NCI-H2107 (cell line): Measurements from ENCODE around the gene RAB15.
A peak's percentile ranks its signal among the peaks of the same experiment; 100 is the strongest.

Experiments used
- DNase-seq: peaks from one replicate; lab custom pipeline; 2025; lab: John Stamatoyannopoulos, UW

Gene RAB15

DNA sequence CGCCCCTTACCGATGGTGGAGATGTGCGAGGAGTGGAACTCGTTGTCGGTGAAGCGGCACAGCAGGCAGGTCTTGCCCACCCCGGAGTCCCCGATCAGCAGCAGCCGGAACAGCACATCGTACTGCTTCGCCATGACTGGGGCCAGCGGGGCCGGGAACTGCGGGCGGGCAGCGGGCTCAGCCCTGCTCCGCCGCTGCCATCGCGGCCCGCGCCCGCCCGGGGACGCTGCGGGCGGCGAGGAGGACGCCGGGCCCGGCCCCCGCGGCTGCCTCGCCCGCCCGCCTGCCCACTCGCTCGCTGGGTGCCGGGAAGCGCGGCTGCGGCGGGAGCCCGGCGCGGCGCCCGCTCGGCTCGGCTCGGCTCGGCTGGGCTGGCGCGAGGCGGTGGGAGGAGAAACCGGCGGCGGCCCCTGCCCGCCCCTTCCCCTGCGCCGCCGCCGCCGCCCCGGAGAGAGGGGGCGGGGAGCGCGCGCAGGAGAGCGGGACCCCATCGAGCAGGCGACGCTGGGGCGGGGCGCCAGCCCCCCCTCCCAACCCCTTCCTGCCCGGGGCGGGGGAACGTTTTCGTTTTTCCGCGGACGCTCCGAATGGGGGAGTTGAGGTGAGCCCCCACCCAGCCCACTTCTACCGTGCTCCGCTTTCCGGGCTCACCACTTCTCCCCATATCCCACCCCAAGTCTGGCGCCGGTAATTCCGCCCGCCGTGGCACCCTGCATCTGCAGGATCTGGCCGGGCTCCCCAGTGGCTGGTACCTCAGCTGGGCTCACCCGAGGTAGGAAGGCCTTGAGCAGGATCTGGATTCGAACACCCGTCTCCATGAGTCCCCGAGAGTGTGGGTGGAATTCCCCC is at the start of gene RAB15:
TSS of gene RAB15 (minus strand) at position 394 of the 849 bp plus-strand sequence. CDS start at position 134, 260 bp downstream.
- no peak for DNase-seq

DNA sequence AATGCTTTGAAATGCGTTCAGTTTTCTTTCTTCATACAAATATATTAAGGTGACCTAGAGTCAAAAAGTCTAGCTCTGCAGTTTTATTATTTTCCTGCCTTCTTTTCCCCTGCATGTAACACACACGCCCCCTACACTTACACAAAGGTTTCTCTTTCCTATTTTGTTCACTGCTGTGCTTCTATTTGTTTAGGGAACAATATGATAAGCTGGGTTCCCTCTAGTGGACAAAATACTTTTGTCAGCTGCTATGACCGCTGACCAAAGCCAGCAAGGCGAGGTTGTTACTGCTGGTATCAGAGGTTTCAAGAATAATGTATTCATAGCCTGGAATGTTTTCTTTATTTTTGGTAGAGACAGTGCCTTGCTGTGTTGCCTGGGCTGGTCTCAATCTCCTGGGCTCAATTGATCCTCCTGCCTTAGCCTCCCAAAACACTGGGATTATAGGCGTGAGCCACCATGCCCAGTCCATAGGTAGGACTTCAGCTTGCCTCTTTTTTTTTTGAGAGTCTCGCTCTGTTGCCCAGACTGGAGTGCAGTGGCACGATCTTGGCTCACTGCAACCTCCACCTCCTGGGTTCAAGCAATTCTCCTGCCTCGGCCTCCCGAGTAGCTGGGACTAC is 47.9 kb upstream of the RAB15 start:
- DNase-seq = no peak

DNA sequence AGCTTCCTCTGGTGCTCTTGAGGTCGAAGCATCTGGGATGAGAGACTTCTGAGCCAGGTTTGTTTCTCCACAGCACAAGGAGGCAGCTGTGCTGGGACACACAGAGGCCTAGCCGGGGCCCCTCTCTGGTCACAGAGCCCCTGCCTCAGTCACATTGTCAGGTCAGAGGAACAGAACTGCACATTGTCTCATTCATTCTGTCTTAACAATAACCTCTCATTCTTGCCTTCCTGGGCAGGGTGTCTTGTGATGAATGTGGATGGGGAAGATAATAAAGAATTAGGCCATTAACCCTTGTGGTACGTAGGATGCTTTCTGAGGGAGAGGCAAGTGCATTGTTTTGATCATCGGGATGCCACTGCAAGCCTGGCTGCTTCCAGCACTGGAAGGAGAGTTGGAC is 44.3 kb upstream of the RAB15 start:
- DNase-seq = no peak

DNA sequence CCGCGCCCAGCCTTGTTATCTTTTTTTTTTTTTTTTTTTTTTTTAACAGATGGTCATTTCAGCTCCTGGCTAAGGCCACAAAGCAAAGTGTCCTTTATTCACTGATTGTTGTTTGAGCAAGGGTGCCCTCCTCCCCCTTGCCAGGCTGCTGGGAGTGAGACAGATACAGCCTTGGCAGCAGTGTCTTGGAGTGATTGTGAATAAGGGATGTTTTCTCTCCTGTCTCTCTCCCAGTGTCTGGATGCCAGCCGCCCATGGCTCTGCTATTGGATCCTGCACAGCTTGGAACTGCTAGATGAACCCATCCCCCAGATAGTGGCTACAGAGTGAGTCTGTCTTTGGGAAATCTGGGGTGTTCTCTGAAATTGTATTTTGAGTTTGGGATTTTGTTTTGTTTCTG is 43.3 kb upstream of the RAB15 start:
- no peak for DNase-seq

DNA sequence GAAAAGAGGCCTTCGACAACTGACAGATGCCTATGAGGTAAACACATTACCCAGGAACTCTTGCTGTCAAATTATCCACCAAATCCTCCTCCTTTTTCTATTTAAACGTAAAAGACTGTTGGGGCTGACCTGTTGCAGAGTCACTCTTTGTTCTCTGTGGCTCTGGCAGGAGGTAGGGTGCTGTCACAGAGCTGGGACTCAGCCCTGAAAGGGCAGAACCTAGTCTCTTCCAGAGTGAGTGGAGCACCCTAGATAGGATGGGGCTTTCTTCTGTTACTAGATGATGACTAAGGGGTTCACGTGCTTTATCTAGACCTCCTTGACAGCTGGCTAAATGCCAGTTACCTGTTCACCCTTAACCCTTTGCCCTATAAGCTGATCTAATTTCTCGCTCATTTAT is 40.2 kb upstream of the RAB15 start:
- no peak for DNase-seq

DNA sequence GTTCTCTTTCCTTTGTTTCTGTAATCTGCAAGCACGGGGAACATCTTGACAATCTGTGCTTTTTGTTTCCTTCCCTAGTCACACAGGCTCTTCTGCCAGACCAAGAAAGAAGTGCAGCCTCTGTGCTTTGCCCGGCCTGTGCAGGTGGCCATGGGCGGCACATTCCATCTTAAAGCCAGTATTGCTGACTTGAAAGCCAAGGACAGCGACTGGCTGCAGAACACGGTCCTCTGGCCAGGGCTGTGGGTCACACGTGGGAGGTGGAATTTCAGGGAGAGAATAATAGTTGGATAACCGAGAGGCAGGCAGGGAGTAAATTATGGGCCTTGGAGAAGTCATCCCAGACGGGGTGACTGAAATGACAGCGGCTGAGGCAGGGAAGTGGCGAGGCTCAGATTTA is 39.4 kb upstream of the RAB15 start:
- no peak for DNase-seq

DNA sequence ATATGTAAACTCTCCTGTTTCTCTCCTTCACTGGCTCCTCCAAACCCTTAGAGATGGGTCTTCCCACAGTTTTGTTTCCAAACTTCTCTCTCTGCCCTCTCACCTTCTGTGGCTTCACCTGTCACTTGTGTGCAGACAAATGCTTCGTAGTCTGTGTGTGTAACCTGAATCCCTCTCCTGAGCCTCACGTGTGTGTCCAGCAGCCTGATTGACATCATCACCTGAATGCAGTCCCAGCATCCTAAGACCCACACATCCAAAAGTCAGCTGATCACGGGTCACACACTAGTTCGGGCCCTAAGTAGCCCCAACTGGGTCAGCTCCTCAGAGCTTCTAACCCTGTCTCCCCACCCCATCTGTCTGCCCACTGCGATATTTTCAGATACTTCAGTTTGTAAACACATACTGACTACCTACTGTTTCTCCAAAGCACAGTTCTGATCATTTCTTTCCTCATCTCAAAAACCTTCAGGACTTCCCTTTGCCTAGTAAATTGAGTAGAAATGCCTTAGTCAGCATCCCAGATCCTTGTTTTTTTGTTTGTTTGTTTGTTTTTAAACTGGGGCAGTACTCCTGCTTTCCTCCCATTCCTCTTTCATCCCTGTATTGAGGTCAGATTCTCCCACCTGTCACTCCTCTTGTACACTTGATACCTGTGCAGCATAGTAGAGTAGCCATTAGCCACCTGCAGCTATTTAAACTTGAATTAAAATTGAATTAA is 38.2 kb upstream of the RAB15 start:
- DNase-seq = peak; percentile 25

DNA sequence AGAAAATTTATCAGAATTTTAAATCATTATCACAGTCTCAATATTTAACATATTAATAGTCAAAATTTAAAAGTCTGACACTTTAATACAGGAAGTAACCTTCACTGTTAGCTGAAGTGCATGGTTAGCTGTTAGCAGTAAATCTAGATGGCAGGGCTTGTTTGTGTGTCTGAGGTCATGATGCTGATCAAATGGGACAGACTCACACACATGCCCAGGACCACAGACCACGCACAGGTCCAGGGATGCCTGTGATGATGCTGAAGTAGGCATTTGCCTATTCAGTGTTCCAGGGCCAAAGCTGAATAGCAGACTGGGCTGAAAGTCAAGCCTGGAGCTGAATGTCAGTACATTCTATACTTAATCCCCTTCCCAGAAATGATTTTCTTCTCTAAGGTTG is 35.1 kb upstream of the RAB15 start:
- DNase-seq = no peak

DNA sequence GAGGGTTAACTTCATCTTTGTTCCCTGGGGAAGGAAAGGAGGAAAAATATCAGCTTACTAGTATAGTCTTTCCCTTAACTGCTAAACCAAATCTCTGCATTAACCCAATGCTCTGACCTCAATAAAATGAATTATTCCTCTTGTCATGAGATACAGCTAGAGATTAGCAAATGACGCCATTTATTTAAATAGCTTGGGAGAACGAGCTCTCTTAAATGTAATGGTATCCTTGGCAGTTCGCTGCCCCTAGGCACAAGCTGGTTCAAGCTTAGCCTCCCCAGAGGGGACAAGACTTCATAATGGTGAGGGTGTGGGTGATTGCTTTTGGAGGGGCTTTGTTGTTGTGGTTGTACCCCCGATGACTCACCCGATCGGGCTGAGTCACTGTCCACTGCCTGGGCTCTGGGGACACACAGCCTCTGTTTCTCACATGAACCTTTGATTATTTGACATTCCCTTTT is 34.2 kb upstream of the RAB15 start:
- no peak for DNase-seq

DNA sequence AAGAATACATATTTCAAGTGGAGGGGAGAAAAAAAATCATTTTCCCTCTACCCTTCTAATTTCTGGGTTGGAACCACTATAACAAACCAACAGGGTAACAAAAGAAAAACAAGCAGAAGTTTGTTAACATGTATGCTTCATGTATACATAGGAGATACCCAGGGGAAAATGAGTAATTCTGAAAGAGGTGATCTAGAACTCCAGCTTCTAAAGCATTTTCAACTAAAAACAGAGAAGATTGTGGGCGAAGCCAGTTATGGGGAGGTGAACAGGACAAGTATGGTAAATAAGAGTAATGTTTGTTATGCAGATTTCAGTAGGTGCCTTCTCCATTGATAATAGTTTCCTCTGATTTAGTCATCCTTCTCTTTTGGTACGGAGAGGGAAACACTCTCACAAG is 31.3 kb upstream of the RAB15 start:
- DNase-seq = no peak

DNA sequence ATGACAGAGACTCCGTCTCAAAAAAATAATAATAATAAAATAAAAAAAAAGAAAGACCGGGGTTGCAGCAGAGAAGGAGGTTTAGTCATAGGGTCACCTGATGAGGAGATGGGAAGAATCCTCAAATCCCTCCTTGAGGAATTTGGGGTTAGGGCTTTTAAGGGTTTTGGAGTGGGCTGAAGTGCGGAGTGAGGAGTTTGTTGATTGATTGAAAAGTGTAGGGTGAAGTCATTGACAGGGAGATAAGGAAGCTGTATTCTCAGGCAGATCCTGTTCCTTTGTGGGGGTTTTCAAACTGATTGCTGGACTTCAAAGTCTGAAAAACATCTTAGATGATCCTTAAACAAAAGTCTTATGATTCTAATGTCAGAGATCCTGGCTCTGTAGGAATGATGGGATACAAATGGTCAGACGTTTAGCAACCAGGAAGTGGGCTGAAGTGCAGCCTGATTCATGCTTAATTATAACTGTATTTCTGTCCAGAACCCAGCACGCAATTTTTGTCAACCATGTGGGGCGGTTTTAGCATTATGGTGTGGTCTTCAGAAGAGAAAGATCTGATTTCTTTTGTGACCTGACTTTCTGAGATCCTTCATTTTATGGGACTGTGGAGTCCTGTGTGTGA is 30.6 kb upstream of the RAB15 start:
- no peak for DNase-seq

DNA sequence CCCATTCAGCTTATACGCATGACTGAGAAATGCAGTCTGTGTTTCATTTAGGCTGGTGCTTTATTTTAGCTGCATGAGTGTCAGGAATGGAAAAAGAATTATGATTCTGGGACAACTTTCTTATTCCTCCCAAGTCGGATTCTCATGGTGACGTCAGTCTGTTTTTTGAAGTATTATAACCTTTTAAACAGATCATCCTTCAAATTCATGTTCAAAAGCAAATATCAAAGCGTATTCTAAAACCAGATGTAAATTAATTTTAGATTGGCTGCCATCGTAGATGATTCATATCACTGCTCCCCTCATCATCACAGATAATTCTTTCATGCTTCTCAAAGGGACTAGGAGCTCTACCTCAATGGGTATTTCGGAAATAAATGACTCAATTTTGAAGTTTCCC is 29.6 kb upstream of the RAB15 start:
- no peak for DNase-seq

DNA sequence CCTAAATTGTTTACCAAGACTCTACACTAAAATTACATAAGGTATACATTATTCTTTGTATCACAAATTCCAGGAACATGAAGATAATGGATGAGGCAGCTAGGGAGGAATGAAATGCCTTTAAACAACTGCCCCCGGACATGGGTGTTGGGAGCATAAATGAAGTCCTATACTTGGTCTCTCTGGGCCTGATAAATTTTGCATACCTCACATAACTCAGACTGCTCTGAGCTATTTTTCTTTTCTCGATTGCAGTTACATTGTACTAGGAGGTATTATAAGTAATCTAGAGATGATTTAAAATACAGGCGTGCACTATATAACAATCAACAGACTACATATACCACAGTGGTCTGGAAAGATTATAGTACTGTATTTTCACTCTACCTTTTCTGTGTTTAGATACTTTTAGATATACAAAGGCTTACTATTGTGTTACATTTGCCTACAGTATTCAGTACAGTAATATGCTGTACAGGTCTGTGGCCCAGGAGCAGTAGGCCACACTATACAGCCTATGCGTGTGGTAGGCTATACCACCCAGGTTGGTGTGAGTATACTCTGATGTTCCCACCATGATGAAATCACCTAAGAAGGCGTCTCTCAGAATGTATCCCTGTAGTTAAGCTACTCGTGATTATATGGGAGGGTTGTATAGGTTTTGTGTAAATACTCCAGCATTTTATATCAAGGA is 28.9 kb upstream of the RAB15 start:
- DNase-seq = no peak

DNA sequence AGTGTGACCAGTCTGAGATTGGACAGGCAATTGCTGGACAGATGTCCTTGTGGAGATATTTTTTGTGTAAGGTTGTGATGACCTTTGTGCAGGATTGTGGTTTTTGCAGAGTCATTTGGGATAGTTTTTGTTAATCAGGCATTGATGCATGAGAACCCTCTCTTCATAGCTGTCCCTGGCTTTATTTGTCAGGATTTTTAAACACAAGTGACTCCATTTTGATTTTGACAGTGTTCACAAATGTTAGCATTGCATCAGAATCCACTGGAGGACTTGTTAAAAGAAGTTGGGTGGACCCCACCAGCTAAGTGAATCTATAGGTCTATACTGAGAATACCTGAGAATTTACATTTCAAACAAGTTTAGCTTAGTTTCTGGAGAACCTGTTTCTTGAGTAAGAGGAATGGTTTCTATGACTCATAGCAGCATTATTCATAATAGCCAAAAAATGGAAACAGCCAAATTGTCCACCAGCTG is 26.4 kb upstream of the RAB15 start:
- DNase-seq = no peak

DNA sequence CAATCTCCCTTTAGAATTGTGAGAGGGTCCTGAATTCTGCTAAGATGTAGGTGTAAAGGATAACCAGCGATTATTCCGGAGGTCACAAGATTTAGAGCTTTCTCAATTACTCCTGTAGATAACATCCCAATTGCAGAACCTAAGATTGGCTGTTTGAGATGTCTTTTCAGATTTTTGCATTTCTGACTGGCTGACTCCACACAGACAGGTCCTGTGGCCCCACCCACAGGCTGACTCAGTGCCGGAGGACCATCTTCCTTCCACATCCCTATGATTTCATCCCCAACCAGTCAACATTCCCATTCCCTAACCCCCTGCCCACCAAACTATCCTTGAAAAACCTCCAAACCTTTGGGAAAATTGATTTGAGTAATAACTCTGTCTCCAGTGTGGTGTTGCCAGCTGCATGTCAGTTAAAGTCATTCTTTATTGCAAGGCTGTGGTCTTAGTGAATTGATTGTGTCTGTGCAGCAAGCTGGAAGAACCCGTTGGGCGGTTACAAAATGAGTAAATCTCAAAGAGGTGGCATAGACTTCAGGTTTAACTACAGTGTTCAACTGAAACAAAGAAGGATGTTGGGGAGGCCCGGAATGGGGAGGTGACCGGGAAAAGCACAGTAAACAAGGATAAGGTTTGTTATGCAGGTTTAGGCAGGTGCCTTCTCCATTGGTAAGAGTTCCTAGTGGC is 25.1 kb upstream of the RAB15 start:
- no peak for DNase-seq

DNA sequence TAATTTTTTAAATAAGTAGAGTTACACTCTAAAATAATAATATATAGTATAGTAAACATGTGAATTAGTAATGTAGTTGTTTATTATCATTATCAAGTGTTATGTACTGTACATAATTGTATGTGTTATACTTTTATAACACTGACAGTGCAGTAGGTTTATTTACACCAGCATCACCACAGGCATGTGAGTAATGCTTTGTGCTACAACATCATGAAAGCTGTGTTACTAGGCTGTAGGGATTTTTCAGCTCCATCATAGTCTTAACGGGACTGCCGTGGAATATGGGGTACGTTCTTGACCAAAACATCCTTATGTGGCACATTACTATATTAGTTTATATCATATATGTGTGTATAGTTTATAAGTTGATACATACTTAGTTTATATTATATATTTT is 23.2 kb upstream of the RAB15 start:
- DNase-seq = no peak

DNA sequence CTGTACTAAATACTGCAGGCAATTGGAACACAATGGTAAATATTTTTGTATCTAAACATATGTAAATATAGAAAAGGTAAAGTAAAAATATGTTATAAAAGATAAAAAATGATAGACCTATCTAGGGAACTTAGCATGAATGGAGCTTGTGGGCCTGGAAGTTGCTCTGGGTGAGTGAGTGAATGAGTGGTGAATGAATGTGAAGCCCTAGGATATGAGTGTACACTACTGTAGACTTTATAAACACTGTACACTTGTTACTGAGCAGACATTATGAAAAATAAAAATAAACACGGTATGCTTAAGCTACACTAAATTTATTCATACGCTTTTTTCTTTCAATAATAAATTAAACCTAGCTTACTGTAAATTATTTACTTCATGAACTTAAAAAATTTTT is 22.4 kb upstream of the RAB15 start:
- no peak for DNase-seq

DNA sequence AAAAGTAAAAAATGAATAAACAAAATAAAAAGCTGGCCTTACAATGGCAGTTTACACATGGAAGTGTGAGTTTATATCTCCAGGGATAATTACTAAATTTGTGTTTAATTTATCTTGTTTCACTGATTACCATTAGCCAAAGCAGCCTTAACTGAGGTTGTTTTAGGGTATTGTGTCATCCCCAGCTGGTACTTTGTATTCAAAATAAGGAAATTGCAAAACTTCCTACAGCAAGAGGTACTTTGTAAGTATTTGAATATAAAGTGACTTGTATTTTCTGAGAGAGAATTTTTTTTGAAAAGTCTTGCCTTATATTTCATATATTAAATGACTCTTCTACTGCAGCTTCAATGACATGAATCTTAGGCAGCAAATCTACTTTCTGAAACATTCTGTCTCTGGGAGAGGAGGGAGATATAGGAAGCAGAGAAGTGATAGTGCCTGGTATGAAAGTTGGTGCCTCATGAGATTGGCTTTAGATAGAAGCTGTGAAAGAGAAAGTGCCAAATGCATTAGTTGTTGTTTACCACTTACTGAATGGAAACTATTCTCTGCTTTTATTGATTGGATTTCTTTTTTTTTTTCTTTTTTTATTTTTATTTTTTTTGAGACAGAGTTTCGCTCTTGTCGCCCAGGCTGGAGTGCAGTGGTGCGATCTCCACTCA is 21.3 kb upstream of the RAB15 start:
- no peak for DNase-seq

DNA sequence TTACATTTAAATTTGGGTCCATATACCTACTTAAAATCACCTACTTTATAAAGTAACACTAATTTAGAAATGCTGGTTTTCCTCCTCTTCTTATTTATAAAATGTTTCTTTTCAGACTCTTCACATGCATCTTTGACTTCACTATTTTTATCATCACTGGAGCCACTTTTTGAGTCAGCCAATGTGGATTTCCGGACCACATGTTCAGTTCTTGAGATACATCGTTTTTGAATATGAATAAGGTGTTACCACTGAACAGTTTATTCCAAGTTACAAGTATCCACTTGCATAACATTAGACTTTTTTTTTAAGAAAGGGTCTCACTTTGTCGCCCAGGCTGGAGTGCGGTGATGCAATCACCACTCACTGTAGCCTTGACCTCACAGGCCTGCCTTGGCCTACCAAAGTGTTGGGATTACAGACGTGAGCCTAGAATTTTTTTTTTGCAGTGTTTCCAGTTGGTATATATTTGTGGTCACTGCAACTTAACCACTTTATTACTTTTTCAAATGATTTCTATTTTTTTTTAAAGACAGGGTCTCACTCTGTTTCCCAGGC is 20.3 kb upstream of the RAB15 start:
- DNase-seq = no peak

DNA sequence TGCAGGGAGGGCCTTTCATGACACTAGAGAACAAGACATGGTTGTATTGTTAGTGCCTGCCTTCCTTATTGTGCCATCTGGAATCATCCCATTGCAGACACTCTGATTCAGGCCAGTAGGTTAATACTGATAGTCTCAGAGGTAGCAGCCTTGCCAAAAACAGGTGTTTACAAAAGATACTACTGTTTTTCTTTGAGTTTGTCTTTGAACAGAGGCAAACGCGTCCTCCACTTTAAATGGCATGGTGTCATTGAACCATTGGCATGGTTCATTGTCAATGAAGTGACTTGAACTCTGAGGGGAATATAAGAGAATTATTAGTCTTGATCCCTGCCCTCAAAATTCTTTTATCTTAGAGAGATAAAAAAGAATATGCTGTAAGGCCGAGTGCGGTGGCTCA is 18.8 kb upstream of the RAB15 start:
- DNase-seq = no peak
